Measurements from ENCODE around the gene GLIPR2.

GRCh38 chr9:36187414-36187813 lies 50.9 kb downstream of the GLIPR2 start:
- TF ChIP-seq, protein P1, sequence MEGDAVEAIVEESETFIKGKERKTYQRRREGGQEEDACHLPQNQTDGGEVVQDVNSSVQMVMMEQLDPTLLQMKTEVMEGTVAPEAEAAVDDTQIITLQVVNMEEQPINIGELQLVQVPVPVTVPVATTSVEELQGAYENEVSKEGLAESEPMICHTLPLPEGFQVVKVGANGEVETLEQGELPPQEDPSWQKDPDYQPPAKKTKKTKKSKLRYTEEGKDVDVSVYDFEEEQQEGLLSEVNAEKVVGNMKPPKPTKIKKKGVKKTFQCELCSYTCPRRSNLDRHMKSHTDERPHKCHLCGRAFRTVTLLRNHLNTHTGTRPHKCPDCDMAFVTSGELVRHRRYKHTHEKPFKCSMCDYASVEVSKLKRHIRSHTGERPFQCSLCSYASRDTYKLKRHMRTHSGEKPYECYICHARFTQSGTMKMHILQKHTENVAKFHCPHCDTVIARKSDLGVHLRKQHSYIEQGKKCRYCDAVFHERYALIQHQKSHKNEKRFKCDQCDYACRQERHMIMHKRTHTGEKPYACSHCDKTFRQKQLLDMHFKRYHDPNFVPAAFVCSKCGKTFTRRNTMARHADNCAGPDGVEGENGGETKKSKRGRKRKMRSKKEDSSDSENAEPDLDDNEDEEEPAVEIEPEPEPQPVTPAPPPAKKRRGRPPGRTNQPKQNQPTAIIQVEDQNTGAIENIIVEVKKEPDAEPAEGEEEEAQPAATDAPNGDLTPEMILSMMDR (IDR thresholded peaks at IDR 0.05 in 4 of 5, conservative IDR thresholded peaks at IDR 0.05 in 1 of 5): no peak
- TF ChIP-seq POLR2A (IDR thresholded peaks at IDR 0.05): no peak
